Islet of Langerhans (tissue), 1 donor: ENCODE data around the gene CRYAB.
"Not testable (repeated sequence)": the region's sequence is repeated elsewhere in the genome, so short reads cannot be mapped to it uniquely, and the experiment has no call there.

Experiments
- FAIRE-seq: peaks from one replicate; lab custom pipeline; 2011; peaks lifted over from hg19 to GRCh38; lab: Jason Lieb, UNC

The CRYAB gene

GRCh38 chr11:111906680-111907079 is 4.9 kb downstream of the CRYAB start:
- FAIRE-seq: no peak

- no peak for FAIRE-seq
Measured at GRCh38 chr11:111905411-111905810, 6.2 kb downstream of the CRYAB start.

GRCh38 chr11:111886844-111887243 is 24.7 kb downstream of the CRYAB start:
- FAIRE-seq: no peak

- peak; percentile 62 for FAIRE-seq
Measured at GRCh38 chr11:111886032-111886431, 25.5 kb downstream of the CRYAB start.

GRCh38 chr11:111885053-111885452 is 26.5 kb downstream of the CRYAB start:
- FAIRE-seq: not testable (repeated sequence)

- no peak for FAIRE-seq
Measured at GRCh38 chr11:111882202-111882601, 29.4 kb downstream of the CRYAB start.

- no peak for FAIRE-seq
Measured at GRCh38 chr11:111879637-111879960, 32.0 kb downstream of the CRYAB start.

- peak; percentile 60 for FAIRE-seq
Measured at GRCh38 chr11:111878849-111879636, 32.5 kb downstream of the CRYAB start, which contains the start of the genes CFAP68 and FDXACB1. TSS of gene CFAP68 (plus strand) at chr11:111879541. CDS start at chr11:111879561, 20 bp downstream. TSS of gene FDXACB1 (minus strand) at chr11:111879165. CDS start at chr11:111879132, 33 bp downstream.

GRCh38 chr11:111878385-111878848 is 33.2 kb downstream of the CRYAB start:
- no peak for FAIRE-seq

- FAIRE-seq: peak; percentile 61
Measured at GRCh38 chr11:111871693-111872161, 39.8 kb downstream of the CRYAB start.

GRCh38 chr11:111870886-111871692 is 40.5 kb downstream of the CRYAB start, which contains the start of gene ALG9:
TSS of gene ALG9 (minus strand) at chr11:111871581. CDS start at chr11:111871482, 99 bp downstream.
- FAIRE-seq: peak; percentile 82

- FAIRE-seq: no peak
Measured at GRCh38 chr11:111870522-111870885, 41.1 kb downstream of the CRYAB start.

- no peak for FAIRE-seq
Measured at GRCh38 chr11:111870113-111870512, 41.5 kb downstream of the CRYAB start.

- no peak for FAIRE-seq
Measured at GRCh38 chr11:111860257-111860656, 51.3 kb downstream of the CRYAB start.
